HAP-1 (cell line): ENCODE results near the gene MAP7.
"Not testable (repeated sequence)": the region's sequence is repeated elsewhere in the genome, so short reads cannot be mapped to it uniquely, and the experiment has no call there.

Experiments
- DNase-seq, 2 experiments: peaks; one replicate each; pipeline ENCODE4 v3.0.0-alpha.2; 2016 to 2020; ENCODE audit warnings: low spot score in 2 of 2
- H3K27me3 ChIP-seq: fragments of 250-450 bp; sonication (Bioruptor Pico); 2 replicates; pipeline ENCODE4 v1.5.1; 2020; ENCODE audit warnings: low read depth, mild to moderate bottlenecking, moderate library complexity
- H3K36me3 ChIP-seq: fragments of 250-450 bp; sonication (Bioruptor Pico); replicated peaks from 2 replicates; pipeline ENCODE4 v1.5.1; 2020; ENCODE audit warnings: mild to moderate bottlenecking
- H3K4me1 ChIP-seq: fragments of 250-450 bp; sonication (Bioruptor Pico); 2 replicates; pipeline ENCODE4 v1.5.1; 2020; ENCODE audit warnings: mild to moderate bottlenecking
- H3K4me3 ChIP-seq: fragments of 250-450 bp; sonication (Bioruptor Pico); 2 replicates; pipeline ENCODE4 v1.5.1; 2020; ENCODE audit warnings: mild to moderate bottlenecking, moderate library complexity
- H3K9me3 ChIP-seq: fragments of 250-450 bp; sonication (Bioruptor Pico); 2 replicates; pipeline ENCODE4 v1.5.1; 2020; ENCODE audit warnings: mild to moderate bottlenecking, moderate library complexity
- in situ Hi-C: fragments of 300-500 bp; cut with MboI; formaldehyde crosslinking; loops from 3 replicates; pipeline ENCODE4 v1.14.3; 2020; ENCODE audit warnings: low sequenced_read_pairs, inconsistent platforms, mixed read lengths

Gene MAP7

GRCh38 chr6:136446145-136446544, 104.1 kb downstream of the MAP7 start:
- Histone ChIP-seq H3K4me3 (no peak overlapping the region), H3K36me3 (no peaks in the 10 kb centered on the region), H3K9me3 (no peaks in the 10 kb centered on the region), H3K27me3 (no peaks in the 10 kb centered on the region), H3K4me1 (no peaks in the 10 kb centered on the region)
- in situ Hi-C loops: no loop called here
- no peak for DNase-seq

GRCh38 chr6:136445063-136445462, 105.2 kb downstream of the MAP7 start:
- H3K27me3 ChIP-seq: no peaks in the 10 kb centered on the region
- in situ Hi-C loops: no loop called here
- H3K36me3 ChIP-seq: no peaks in the 10 kb centered on the region
- no peak for DNase-seq
- no peaks in the 10 kb centered on the region for H3K9me3 ChIP-seq
- H3K4me1 ChIP-seq: no peaks in the 10 kb centered on the region
- no peak overlapping the region for H3K4me3 ChIP-seq

GRCh38 chr6:136440203-136440602, 110.0 kb downstream of the MAP7 start:
- H3K4me3 ChIP-seq: no peak overlapping the region
- in situ Hi-C loops: no loop called here
- H3K4me1 ChIP-seq: peaks cover 26% of the 10 kb centered on the region

GRCh38 chr6:136439514-136440190, 110.6 kb downstream of the MAP7 start:
- no peak for DNase-seq
- H3K4me1 ChIP-seq: peaks cover 31% of the 10 kb centered on the region
- H3K4me3 ChIP-seq: no peak overlapping the region
- H3K36me3 ChIP-seq: no peaks in the 10 kb centered on the region
- in situ Hi-C loops: no loop called here
- no peaks in the 10 kb centered on the region for H3K27me3 ChIP-seq
- no peaks in the 10 kb centered on the region for H3K9me3 ChIP-seq

More at GRCh38 chr6:136440203-136440602, 110.0 kb downstream of the MAP7 start:
- Histone ChIP-seq H3K9me3 (no peaks in the 10 kb centered on the region), H3K27me3 (no peaks in the 10 kb centered on the region), H3K36me3 (no peaks in the 10 kb centered on the region)
- no peak for DNase-seq

- Histone ChIP-seq H3K36me3 (no peaks in the 10 kb centered on the region), H3K9me3 (no peaks in the 10 kb centered on the region), H3K4me1 (peaks cover 39% of the 10 kb centered on the region), H3K27me3 (no peaks in the 10 kb centered on the region), H3K4me3 (no peak overlapping the region)
- in situ Hi-C loops: no loop called here
- DNase-seq: no peak
Observed at GRCh38 chr6:136438441-136438840, 111.8 kb downstream of the MAP7 start.

GRCh38 chr6:136437246-136437645, 113.0 kb downstream of the MAP7 start:
- Histone ChIP-seq H3K4me3 (no peak overlapping the region), H3K27me3 (no peaks in the 10 kb centered on the region), H3K9me3 (no peaks in the 10 kb centered on the region), H3K4me1 (peaks cover 39% of the 10 kb centered on the region), H3K36me3 (no peaks in the 10 kb centered on the region)
- DNase-seq: no peak
- in situ Hi-C loops: no loop called here

- H3K9me3 ChIP-seq: no peaks in the 10 kb centered on the region
- H3K4me3 ChIP-seq: no peak overlapping the region
- H3K4me1 ChIP-seq: peaks cover 39% of the 10 kb centered on the region
- H3K27me3 ChIP-seq: no peaks in the 10 kb centered on the region
- no peaks in the 10 kb centered on the region for H3K36me3 ChIP-seq
- in situ Hi-C loops: no loop called here
- DNase-seq: no peak
Observed at GRCh38 chr6:136435101-136435500, 115.1 kb downstream of the MAP7 start.

GRCh38 chr6:136431306-136431705, 118.9 kb downstream of the MAP7 start:
- in situ Hi-C loops, H3K4me3 ChIP-seq, H3K27me3 ChIP-seq, H3K9me3 ChIP-seq, H3K36me3 ChIP-seq, DNase-seq: not testable (repeated sequence)
- peaks cover 16% of the 10 kb centered on the region for H3K4me1 ChIP-seq

GRCh38 chr6:136429264-136430065, 120.8 kb downstream of the MAP7 start:
- no peak overlapping the region for H3K4me3 ChIP-seq
- H3K36me3 ChIP-seq: no peaks in the 10 kb centered on the region
- no peaks in the 10 kb centered on the region for H3K9me3 ChIP-seq
- H3K4me1 ChIP-seq: peaks cover 6% of the 10 kb centered on the region
- DNase-seq: no peak
- in situ Hi-C loops: no loop called here
- no peaks in the 10 kb centered on the region for H3K27me3 ChIP-seq

- Histone ChIP-seq H3K9me3 (no peaks in the 10 kb centered on the region), H3K36me3 (no peaks in the 10 kb centered on the region), H3K4me3 (no peak overlapping the region), H3K4me1 (no peaks in the 10 kb centered on the region), H3K27me3 (no peaks in the 10 kb centered on the region)
- in situ Hi-C loops: no loop called here
- no peak for DNase-seq
Observed at GRCh38 chr6:136427378-136427717, 122.9 kb downstream of the MAP7 start.

GRCh38 chr6:136426627-136427377, 123.4 kb downstream of the MAP7 start:
- H3K4me3 ChIP-seq: no peak overlapping the region
- DNase-seq: no peak
- H3K9me3 ChIP-seq: no peaks in the 10 kb centered on the region
- no peaks in the 10 kb centered on the region for H3K27me3 ChIP-seq
- in situ Hi-C loops: no loop called here
- no peaks in the 10 kb centered on the region for H3K4me1 ChIP-seq
- no peaks in the 10 kb centered on the region for H3K36me3 ChIP-seq

- DNase-seq: no peak
- Histone ChIP-seq H3K4me1 (no peaks in the 10 kb centered on the region), H3K9me3 (no peaks in the 10 kb centered on the region), H3K4me3 (no peak overlapping the region), H3K27me3 (no peaks in the 10 kb centered on the region), H3K36me3 (no peaks in the 10 kb centered on the region)
- in situ Hi-C loops: no loop called here
Observed at GRCh38 chr6:136425793-136426192, 124.4 kb downstream of the MAP7 start.

GRCh38 chr6:136424901-136425300, 125.3 kb downstream of the MAP7 start:
- DNase-seq: no peak
- H3K36me3 ChIP-seq: no peaks in the 10 kb centered on the region
- H3K4me1 ChIP-seq: no peaks in the 10 kb centered on the region
- H3K4me3 ChIP-seq: no peak overlapping the region
- H3K27me3 ChIP-seq: no peaks in the 10 kb centered on the region
- no peaks in the 10 kb centered on the region for H3K9me3 ChIP-seq
- in situ Hi-C loops: no loop called here

GRCh38 chr6:136424450-136424849, 125.8 kb downstream of the MAP7 start:
- DNase-seq: no peak
- Histone ChIP-seq H3K9me3 (no peaks in the 10 kb centered on the region), H3K4me1 (no peaks in the 10 kb centered on the region), H3K27me3 (no peaks in the 10 kb centered on the region), H3K36me3 (no peaks in the 10 kb centered on the region), H3K4me3 (no peak overlapping the region)
- in situ Hi-C loops: no loop called here
